ENCODE results near the gene ABCB8. TPM values are rescaled to one million over a fixed set of nuclear protein-coding genes. Genes with fewer than 3 reads are reported as not detected.
A peak's percentile ranks its signal among the peaks of the same experiment; 100 is the strongest.

Gene ABCB8
- total and polyA plus RNA-seq, 9 of the 15 experiments (the other 6 are each of a cell fraction or from before 2014, with no cell fraction given): 7.6 to 106 (median 36.3) TPM

DNA sequence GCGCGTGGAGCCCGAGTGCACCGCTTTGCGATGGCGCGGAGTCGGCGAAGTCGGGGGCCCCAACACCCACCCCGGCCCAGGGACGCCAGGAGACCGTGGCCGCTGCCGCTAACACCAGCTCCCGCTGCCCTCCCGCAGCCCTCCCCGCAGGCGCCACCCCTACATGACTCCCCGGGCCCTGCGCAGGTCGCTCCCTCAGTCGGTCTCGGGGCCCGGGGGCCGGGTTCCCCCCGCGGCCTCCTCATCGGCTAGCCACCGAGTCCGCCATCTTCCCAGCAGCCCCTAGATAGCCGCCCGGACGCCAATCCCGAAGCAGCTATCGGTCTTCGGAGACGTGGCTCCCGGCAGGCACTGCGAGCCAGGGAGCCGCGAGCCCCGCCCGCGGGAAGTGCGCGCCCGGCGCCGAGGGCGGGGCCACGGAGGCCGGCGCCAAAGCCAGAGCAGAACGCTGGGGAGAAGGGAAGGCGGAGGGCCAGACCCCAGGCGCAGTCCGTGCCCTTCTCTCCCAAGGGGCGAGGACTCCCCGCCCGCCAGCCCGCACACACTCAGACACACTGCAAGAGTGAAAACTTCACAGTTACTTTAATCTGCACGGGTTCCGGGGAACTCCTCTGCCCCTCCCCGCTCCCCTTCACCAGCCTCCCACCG lies 52.4 kb downstream of the ABCB8 start, which contains the start of gene FASTK (continued):
- TF ChIP-seq, protein P1, sequence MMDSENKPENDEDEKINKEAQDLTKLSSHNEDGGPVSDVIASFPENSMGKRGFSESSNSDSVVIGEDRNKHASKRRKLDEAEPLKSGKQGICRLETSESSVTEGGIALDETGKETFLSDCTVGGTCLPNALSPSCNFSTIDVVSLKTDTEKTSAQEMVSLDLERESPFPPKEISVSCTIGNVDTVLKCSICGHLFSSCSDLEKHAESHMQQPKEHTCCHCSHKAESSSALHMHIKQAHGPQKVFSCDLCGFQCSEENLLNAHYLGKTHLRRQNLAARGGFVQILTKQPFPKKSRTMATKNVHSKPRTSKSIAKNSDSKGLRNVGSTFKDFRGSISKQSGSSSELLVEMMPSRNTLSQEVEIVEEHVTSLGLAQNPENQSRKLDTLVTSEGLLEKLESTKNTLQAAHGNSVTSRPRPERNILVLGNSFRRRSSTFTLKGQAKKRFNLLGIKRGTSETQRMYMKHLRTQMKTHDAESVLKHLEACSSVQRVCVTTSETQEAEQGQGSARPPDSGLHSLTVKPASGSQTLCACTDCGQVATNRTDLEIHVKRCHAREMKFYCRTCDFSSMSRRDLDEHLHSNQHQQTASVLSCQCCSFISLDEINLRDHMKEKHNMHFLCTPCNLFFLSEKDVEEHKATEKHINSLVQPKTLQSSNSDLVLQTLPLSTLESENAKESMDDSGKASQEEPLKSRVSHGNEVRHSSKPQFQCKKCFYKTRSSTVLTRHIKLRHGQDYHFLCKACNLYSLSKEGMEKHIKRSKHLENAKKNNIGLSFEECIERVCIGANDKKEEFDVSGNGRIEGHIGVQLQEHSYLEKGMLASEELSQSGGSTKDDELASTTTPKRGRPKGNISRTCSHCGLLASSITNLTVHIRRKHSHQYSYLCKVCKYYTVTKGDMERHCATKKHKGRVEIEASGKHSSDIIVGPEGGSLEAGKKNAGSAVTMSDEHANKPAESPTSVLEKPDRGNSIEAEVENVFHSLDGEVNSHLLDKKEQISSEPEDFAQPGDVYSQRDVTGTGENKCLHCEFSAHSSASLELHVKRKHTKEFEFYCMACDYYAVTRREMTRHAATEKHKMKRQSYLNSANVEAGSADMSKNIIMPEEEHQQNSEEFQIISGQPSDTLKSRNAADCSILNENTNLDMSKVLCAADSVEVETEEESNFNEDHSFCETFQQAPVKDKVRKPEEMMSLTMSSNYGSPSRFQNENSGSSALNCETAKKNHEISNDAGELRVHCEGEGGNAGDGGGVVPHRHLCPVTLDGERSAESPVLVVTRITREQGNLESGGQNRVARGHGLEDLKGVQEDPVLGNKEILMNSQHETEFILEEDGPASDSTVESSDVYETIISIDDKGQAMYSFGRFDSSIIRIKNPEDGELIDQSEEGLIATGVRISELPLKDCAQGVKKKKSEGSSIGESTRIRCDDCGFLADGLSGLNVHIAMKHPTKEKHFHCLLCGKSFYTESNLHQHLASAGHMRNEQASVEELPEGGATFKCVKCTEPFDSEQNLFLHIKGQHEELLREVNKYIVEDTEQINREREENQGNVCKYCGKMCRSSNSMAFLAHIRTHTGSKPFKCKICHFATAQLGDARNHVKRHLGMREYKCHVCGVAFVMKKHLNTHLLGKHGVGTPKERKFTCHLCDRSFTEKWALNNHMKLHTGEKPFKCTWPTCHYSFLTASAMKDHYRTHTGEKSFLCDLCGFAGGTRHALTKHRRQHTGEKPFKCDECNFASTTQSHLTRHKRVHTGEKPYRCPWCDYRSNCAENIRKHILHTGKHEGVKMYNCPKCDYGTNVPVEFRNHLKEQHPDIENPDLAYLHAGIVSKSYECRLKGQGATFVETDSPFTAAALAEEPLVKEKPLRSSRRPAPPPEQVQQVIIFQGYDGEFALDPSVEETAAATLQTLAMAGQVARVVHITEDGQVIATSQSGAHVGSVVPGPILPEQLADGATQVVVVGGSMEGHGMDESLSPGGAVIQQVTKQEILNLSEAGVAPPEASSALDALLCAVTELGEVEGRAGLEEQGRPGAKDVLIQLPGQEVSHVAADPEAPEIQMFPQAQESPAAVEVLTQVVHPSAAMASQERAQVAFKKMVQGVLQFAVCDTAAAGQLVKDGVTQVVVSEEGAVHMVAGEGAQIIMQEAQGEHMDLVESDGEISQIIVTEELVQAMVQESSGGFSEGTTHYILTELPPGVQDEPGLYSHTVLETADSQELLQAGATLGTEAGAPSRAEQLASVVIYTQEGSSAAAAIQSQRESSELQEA (IDR thresholded peaks at IDR 0.05; ENCODE audit: low read depth): no peak
- no peak for TF ChIP-seq NBN (IDR thresholded peaks at IDR 0.05; ENCODE audit: low read depth)
- peak; percentile 79; the same call in 1 of the 2 replicates for TF ChIP-seq MTA3 (IDR thresholded peaks at IDR 0.05; ENCODE audit: borderline replicate concordance)
- no peak for TF ChIP-seq CC2D1A (IDR thresholded peaks at IDR 0.05)
- no peak for TF ChIP-seq PCBP1 (IDR thresholded peaks at IDR 0.05; ENCODE audit: low read depth, low read length, poor library complexity, severe bottlenecking)
- TF ChIP-seq, protein P2, sequence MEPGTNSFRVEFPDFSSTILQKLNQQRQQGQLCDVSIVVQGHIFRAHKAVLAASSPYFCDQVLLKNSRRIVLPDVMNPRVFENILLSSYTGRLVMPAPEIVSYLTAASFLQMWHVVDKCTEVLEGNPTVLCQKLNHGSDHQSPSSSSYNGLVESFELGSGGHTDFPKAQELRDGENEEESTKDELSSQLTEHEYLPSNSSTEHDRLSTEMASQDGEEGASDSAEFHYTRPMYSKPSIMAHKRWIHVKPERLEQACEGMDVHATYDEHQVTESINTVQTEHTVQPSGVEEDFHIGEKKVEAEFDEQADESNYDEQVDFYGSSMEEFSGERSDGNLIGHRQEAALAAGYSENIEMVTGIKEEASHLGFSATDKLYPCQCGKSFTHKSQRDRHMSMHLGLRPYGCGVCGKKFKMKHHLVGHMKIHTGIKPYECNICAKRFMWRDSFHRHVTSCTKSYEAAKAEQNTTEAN (CRISPR knock-in tag; IDR thresholded peaks at IDR 0.05): 0 out of 2 replicates have a peak, but pooled peaks have one; percentile 22
- no peak for TF ChIP-seq ZNF354B (CRISPR knock-in tag; IDR thresholded peaks at IDR 0.05)
- TF ChIP-seq IFI16 (CRISPR knock-in tag; IDR thresholded peaks at IDR 0.05): no peak
- TF ChIP-seq, protein P3, sequence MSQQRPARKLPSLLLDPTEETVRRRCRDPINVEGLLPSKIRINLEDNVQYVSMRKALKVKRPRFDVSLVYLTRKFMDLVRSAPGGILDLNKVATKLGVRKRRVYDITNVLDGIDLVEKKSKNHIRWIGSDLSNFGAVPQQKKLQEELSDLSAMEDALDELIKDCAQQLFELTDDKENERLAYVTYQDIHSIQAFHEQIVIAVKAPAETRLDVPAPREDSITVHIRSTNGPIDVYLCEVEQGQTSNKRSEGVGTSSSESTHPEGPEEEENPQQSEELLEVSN (IDR thresholded peaks at IDR 0.05; ENCODE audit: borderline replicate concordance in 1 of 2, extremely low read depth in 1 of 2, insufficient read depth in 1 of 2, insufficient read length in 1 of 2, low read depth in 1 of 2, low read length in 1 of 2, poor library complexity in 1 of 2, severe bottlenecking in 1 of 2): peak; percentile 30 to 62
- TF ChIP-seq ARID2 (IDR thresholded peaks at IDR 0.05): no peak
- TF ChIP-seq, protein P4, sequence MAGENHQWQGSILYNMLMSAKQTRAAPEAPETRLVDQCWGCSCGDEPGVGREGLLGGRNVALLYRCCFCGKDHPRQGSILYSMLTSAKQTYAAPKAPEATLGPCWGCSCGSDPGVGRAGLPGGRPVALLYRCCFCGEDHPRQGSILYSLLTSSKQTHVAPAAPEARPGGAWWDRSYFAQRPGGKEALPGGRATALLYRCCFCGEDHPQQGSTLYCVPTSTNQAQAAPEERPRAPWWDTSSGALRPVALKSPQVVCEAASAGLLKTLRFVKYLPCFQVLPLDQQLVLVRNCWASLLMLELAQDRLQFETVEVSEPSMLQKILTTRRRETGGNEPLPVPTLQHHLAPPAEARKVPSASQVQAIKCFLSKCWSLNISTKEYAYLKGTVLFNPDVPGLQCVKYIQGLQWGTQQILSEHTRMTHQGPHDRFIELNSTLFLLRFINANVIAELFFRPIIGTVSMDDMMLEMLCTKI (IDR thresholded peaks at IDR 0.05; ENCODE audit: partially characterized antibody): no peak
- TF ChIP-seq ZNF696 (CRISPR knock-in tag; conservative IDR thresholded peaks at IDR 0.05): no peak
- TF ChIP-seq RAD21 (CRISPR knock-in tag; conservative IDR thresholded peaks at IDR 0.05 in 1 of 2, IDR thresholded peaks at IDR 0.05 in 1 of 2): no peak

Measured in K562 (cell line).